AG20443 (cell line): ENCODE data around the gene ATP8A1.
"Not testable (repeated sequence)": the region's sequence is repeated elsewhere in the genome, so short reads cannot be mapped to it uniquely, and the experiment has no call there.

Experiments
- DNase-seq: peaks from one replicate; pipeline ENCODE4 v3.0.0; 2012; ENCODE audit warnings: low spot score, mixed read lengths

Gene ATP8A1

GRCh38 chr4:42410446-42410845, 246.5 kb downstream of the ATP8A1 start:
- DNase-seq = no peak

- no peak for DNase-seq
These were observed 252.9 kb downstream of the ATP8A1 start for GRCh38 chr4:42404001-42404400.

- no peak for DNase-seq
These were observed 255.7 kb downstream of the ATP8A1 start for GRCh38 chr4:42401171-42401570.

- no peak for DNase-seq
These were observed 257.5 kb downstream of the ATP8A1 start for GRCh38 chr4:42399393-42399792.

GRCh38 chr4:42398871-42399331, 258.0 kb downstream of the ATP8A1 start:
- DNase-seq = no peak

GRCh38 chr4:42398171-42398870, 258.6 kb downstream of the ATP8A1 start:
- no peak for DNase-seq

GRCh38 chr4:42397635-42398170, 259.2 kb downstream of the ATP8A1 start:
- DNase-seq = no peak

- DNase-seq = no peak
These were observed 259.9 kb downstream of the ATP8A1 start, which contains the start of gene SHISA3 for GRCh38 chr4:42396752-42397634. Gene SHISA3, plus strand, starts transcription at chr4:42397488. Its CDS starts 569 bp downstream, at chr4:42398057.

GRCh38 chr4:42396361-42396751, 260.5 kb downstream of the ATP8A1 start:
- DNase-seq = no peak

- DNase-seq = no peak
These were observed 261.3 kb downstream of the ATP8A1 start for GRCh38 chr4:42395595-42395994.

GRCh38 chr4:42392436-42392835, 264.5 kb downstream of the ATP8A1 start:
- DNase-seq = no peak

- no peak for DNase-seq
These were observed 264.9 kb downstream of the ATP8A1 start for GRCh38 chr4:42391981-42392380.

- no peak for DNase-seq
These were observed 265.6 kb downstream of the ATP8A1 start for GRCh38 chr4:42391355-42391664.

GRCh38 chr4:42390622-42391354, 266.1 kb downstream of the ATP8A1 start:
- no peak for DNase-seq

- no peak for DNase-seq
These were observed 271.4 kb downstream of the ATP8A1 start for GRCh38 chr4:42385516-42385915.

- no peak for DNase-seq
These were observed 275.2 kb downstream of the ATP8A1 start for GRCh38 chr4:42381666-42382065.

GRCh38 chr4:42377497-42377896, 279.4 kb downstream of the ATP8A1 start:
- DNase-seq = no peak

GRCh38 chr4:42372303-42372702, 284.6 kb downstream of the ATP8A1 start:
- DNase-seq = not testable (repeated sequence)

GRCh38 chr4:42371305-42372252, 285.3 kb downstream of the ATP8A1 start:
- DNase-seq = peak; percentile 21

GRCh38 chr4:42369489-42369888, 287.4 kb downstream of the ATP8A1 start:
- DNase-seq = no peak

GRCh38 chr4:42366959-42367358, 289.9 kb downstream of the ATP8A1 start:
- DNase-seq = no peak
